GM12801 (cell line): Measurements from ENCODE around the gene PTPN7.

Experiments
- TF ChIP-seq, protein P1 (sequence below): IDR thresholded peaks from one replicate; pipeline ENCODE4 v1.5.1; 2011; ENCODE audit warnings: control low read depth; ENCODE audit not compliant: insufficient read length; ENCODE audit errors: extremely low read depth

PTPN7 gene

DNA sequence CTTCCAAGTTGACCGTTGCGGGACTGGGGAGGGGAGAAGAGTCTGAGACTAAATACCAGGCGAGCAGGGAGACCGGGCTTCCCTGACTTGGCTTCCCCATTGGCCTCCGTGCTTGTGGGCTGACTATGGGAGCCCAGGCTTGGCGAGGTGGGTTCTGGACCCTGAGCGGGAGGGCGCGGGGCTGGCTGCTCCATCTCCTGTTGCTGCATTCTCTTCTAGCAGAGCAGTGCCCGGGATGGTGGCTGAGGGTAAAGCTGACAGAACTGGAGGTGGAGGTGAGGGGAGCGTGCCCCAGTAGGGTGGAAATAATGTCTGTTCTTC is 33.9 kb upstream of the PTPN7 start:
- TF ChIP-seq, protein P1, sequence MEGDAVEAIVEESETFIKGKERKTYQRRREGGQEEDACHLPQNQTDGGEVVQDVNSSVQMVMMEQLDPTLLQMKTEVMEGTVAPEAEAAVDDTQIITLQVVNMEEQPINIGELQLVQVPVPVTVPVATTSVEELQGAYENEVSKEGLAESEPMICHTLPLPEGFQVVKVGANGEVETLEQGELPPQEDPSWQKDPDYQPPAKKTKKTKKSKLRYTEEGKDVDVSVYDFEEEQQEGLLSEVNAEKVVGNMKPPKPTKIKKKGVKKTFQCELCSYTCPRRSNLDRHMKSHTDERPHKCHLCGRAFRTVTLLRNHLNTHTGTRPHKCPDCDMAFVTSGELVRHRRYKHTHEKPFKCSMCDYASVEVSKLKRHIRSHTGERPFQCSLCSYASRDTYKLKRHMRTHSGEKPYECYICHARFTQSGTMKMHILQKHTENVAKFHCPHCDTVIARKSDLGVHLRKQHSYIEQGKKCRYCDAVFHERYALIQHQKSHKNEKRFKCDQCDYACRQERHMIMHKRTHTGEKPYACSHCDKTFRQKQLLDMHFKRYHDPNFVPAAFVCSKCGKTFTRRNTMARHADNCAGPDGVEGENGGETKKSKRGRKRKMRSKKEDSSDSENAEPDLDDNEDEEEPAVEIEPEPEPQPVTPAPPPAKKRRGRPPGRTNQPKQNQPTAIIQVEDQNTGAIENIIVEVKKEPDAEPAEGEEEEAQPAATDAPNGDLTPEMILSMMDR: no peak

DNA sequence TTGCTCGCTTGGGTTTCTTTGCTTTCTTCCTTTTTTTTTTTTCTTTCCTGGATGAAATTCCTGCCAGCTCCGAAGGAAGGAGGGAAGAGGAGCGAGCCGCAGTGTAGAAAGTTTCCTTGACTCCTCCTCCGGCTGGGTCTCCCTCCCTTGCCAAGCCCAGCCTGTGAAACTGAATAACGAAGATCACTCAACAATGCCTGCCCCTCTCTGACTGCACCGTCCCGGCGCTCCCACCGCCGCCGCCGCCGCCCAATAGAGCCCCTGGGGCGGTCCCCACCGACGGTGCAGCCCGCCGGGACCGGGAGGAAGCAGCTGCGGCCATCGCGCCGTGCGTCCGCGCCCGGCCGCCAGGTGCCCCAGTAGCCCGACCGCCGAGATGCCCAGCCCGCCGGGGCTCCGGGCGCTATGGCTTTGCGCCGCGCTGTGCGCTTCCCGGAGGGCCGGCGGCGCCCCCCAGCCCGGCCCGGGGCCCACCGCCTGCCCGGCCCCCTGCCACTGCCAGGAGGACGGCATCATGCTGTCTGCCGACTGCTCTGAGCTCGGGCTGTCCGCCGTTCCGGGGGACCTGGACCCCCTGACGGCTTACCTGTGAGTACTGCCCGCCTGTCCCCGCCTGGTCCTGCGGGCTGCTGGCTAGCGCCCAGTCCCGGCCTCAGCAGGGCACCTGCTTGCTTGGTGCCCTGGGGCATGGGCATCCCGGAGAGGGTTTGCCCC is 33.4 kb upstream of the PTPN7 start, which contains the start of gene LGR6:
LGR6 (plus strand) TSS at position 186 of the 714 bp plus-strand sequence; CDS start at position 377, 191 bp downstream.
- TF ChIP-seq, protein P1: no peak

DNA sequence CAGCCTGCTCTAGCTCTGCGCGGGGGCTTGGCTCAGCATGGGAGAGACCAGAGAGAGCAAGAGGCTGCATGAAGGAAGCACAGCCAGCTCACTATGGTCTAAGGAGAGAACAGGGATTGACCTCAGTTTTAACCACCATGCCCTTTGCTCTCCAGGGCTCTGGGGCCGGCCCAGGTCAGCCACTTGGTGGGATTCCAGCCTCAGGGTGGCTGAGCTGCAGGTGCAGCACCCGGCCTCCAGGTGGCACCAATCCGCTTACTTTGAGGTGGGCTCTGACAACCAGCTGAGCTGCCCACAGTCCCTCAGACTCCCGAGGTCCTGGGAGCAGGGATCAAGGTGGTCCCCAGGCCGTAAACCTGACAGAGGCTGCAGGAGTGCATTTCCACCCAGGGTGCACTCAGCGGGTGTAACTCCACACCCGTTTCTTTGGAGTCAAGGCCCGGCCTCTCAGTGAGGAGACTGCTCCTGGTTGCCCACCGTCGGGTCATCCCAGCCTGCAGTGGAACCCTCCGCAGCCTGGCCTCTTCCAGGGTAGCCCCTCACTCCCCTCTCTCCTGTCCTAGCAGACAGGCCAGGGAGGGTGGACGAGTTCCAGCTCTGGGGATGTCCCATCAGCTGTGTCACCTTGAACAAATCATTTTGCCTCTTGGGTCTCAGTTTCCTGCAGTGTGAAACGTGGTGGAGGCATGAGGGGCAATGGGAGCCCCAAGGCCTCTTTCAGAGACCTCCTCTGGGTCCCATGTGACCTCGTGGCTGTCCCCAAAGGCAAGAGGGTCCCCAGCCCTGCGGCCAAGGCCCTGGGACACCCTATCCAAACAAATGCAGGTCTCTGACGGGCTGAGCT is 32.6 kb upstream of the PTPN7 start:
- TF ChIP-seq, protein P1: no peak

GRCh38 chr1:202189918-202190715 is 29.7 kb upstream of the PTPN7 start:
- TF ChIP-seq, protein P1: no peak

GRCh38 chr1:202189001-202189790 is 28.8 kb upstream of the PTPN7 start:
- TF ChIP-seq, protein P1: no peak

DNA sequence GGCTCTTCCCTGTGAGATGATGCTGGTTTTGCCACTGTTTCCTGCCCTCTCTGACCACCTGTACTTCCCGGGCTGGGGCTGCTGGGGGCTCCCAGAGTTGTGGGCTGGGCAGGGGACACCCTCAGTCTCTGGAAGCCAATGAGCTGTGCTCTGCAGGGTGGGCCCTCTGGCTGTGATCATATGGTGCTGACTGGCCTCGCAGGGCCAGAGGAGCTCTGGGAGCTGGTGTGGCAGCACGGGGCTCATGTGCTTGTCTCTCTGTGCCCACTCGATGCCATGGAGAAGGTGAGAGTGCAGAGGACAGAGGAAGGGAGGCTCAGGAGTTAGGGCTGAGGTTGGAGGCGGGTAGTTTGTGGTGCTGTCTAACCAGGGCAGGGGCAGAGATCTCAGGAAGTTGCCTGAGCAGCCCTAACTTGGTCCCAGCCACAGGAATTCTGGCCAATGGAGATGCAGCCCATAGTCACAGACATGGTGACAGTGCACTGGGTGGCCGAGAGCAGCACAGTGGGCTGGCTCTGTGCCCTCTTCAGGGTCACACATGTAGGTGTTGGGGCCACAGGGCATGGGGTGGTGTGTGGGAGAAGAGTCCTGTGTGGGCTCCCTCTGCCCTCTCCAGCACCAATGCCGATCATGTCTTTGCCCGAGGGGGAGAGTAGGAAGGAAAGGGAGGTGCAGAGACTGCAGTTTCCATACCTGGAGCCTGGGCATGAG is 27.4 kb upstream of the PTPN7 start:
- TF ChIP-seq, protein P1: no peak
